Activated T-helper 17 cell treated with anti-CD3 and anti-CD28 coated beads, Interleukin-2, amount 50 U/mL, for 72 hours (primary cell): ENCODE measurements around the gene PHF21A. TPM values are rescaled to one million over a fixed set of nuclear protein-coding genes. Genes with fewer than 3 reads are reported as not detected.

ENCODE experiments used
- ATAC-seq: fragments of 150-1000 bp; cut with Tn5 transposase; replicated peaks from 2 replicates; pipeline ENCODE4 v1.10.0; 2021; ENCODE audit warnings: mild to moderate bottlenecking, moderate library complexity
- H3K27ac Mint-ChIP-seq: one replicate; pipeline ENCODE4 v1.8.0; 2022; ENCODE audit warnings: mixed read lengths
- H3K27me3 Mint-ChIP-seq: one replicate; pipeline ENCODE4 v1.8.0; 2022; ENCODE audit warnings: mixed read lengths
- H3K36me3 Mint-ChIP-seq: one replicate; pipeline ENCODE4 v1.8.0; 2022; ENCODE audit warnings: low read depth, mild to moderate bottlenecking, mixed read lengths
- H3K4me1 Mint-ChIP-seq: one replicate; pipeline ENCODE4 v1.8.0; 2022; ENCODE audit warnings: mixed read lengths
- H3K4me3 Mint-ChIP-seq: one replicate; pipeline ENCODE4 v1.8.0; 2022; ENCODE audit warnings: mild to moderate bottlenecking, mixed read lengths
- H3K9me3 Mint-ChIP-seq: one replicate; pipeline ENCODE4 v1.8.0; 2022; ENCODE audit warnings: mixed read lengths
- total RNA-seq, 2 donors: library from RNA; stranded (reverse); gene quantifications; one replicate each; pipeline ENCODE4 v1.2.3, GENCODE V29; 2022

PHF21A gene
- total RNA-seq, 2 donors from 2014 or later = 33.5 to 91.7 TPM

DNA sequence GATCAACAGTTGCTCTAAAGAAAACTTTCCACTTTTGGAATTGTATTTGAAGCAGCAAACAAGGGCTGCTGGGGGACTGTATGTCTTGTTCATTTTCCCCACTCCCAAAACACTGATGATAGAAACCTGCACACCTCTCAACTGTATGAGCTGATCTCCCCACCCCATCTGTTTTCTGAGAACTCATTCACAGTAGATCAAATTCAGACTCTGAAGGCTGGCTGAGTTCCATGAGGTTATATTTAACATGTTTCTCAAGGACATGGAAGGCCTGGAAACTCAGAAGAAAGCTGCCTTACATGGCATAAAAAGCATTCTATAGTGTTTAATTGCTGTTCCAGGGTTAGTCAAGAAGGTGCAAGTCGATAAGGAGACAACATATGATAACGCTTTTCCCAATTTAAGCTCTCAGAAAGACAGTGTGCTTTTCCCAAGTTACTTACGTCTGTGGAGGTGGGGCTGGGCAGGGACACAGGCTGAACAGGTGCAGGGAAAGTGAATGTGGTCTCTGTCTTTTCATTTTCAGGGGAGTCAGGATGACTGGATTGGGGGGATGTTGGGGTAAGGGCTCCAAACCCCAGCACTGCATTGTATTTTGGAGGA lies 175.8 kb downstream of the PHF21A start:
- Mint-ChIP-seq H3K27me3 (no peaks in the 10 kb centered on the region), H3K4me3 (no peak overlapping the region), H3K4me1 (peaks cover 6% of the 10 kb centered on the region), H3K27ac (no peak overlapping the region), H3K36me3 (peaks cover 97% of the 10 kb centered on the region), H3K9me3 (no peaks in the 10 kb centered on the region)
- no peak for ATAC-seq

DNA sequence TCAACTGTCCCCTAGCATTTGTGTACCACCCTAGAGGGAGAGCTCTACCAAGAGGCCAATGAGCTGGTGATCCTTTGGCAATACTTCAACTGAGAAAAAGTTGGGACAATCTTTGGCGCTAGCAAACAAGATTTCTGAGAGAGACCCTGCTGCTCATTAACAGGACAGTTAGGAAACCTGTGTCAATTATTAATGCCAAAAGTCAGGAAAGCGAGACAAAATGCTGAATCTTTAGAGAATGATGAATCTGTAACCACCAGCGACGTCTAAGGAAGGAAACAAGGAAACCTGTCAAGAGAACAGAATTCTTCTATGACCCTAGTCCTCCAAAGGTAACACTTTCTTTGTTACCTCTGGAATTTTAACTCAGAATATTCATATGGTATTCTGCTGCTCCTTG lies 178.9 kb downstream of the PHF21A start:
- Mint-ChIP-seq H3K36me3 (peaks cover 90% of the 10 kb centered on the region), H3K27me3 (no peaks in the 10 kb centered on the region), H3K27ac (peak overlapping the region; percentile 73), H3K9me3 (no peaks in the 10 kb centered on the region), H3K4me1 (peaks cover 6% of the 10 kb centered on the region), H3K4me3 (no peak overlapping the region)
- ATAC-seq = no peak

DNA sequence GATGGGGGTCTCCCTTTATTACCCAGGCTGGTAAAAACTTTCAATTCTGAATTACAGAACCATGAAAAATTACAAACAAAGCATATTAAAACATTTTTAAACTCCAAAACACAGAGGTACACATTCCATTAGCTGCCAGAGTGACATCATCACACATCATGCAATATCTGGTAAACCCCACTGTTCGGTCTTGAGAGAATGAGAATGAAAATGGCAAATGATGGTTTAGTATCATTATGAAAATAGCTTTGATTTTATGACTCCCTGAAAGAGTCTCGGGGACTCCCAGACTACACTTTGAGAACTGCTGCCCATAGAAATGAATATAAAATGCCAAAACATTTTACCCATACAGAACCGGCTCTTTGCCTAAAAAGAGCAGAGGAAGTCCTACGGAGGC lies 180.0 kb downstream of the PHF21A start:
- no peaks in the 10 kb centered on the region for H3K9me3 Mint-ChIP-seq
- no peak overlapping the region for H3K4me3 Mint-ChIP-seq
- ATAC-seq = peak; percentile 72
- peak overlapping the region; percentile 73 for H3K27ac Mint-ChIP-seq
- peaks cover 6% of the 10 kb centered on the region for H3K4me1 Mint-ChIP-seq
- H3K36me3 Mint-ChIP-seq = peaks cover 88% of the 10 kb centered on the region
- no peaks in the 10 kb centered on the region for H3K27me3 Mint-ChIP-seq

DNA sequence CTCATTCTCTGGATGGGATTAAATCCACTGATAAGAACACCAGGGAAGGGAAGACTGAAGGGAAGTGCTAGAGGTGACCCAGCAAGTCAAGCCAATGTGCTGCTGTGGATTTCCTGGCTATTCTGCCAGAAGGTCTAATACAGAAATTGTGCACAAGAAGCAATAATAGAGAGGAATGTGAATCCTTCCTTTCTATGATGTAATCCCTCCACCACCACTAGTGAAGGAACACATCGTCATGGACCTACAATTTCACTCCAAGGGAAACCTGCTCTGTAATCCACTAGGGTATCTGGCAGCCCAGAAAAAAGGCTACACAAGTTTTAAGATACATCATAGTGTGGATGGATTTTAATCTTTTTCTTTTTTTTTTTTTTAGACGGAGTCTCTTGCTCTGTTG lies 181.4 kb downstream of the PHF21A start:
- H3K27ac Mint-ChIP-seq = no peak overlapping the region
- no peaks in the 10 kb centered on the region for H3K27me3 Mint-ChIP-seq
- H3K4me3 Mint-ChIP-seq = no peak overlapping the region
- ATAC-seq = no peak
- peaks cover 6% of the 10 kb centered on the region for H3K4me1 Mint-ChIP-seq
- H3K9me3 Mint-ChIP-seq = no peaks in the 10 kb centered on the region
- peaks cover 86% of the 10 kb centered on the region for H3K36me3 Mint-ChIP-seq

DNA sequence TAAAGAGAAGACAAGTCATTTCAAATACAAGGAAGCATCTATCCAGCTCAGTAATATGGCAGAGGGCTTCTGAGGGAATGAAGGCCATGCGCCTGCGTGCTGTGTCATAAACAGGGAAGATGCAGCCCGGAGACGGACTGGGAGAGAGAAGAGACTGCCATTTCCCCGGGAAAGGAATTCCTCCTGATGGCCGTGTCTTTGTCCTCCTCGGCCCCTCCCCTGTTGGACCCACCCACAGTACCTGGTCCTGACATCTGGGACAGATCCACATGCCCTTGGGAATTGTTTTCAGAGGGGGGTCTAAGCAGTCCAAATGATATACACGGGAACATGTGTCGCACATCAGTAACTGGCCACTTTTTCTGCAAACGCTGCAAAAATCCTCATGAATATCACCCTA lies 183.3 kb downstream of the PHF21A start:
- H3K36me3 Mint-ChIP-seq = peaks cover 83% of the 10 kb centered on the region
- no peaks in the 10 kb centered on the region for H3K9me3 Mint-ChIP-seq
- no peak overlapping the region for H3K4me3 Mint-ChIP-seq
- peaks cover 6% of the 10 kb centered on the region for H3K4me1 Mint-ChIP-seq
- H3K27me3 Mint-ChIP-seq = no peaks in the 10 kb centered on the region
- ATAC-seq = no peak
- H3K27ac Mint-ChIP-seq = no peak overlapping the region

DNA sequence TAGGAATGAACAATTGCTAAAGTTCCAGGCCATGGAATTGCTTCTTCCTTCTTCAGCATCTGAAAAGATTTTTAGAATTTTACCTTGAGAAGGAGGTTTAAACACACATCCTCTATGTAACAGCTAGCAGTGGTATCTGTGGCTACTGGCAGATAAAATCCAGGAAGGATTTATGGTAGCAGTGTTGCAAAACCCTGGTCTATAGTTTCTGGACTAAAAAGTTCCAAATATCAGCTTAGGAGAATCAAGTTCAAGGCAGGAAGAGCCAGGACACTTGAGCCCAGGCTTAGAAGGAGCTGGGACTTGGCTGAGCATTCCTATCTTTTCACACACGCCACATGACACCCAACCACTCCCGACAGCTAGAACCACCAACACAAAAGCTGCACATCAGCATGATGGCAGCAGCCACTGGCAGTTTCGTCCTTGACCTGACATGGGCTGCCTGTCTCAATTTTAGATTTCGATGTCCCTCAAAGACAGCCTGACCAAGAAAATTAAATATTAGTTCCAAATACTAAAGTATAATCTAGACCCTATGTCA lies 184.7 kb downstream of the PHF21A start:
- Mint-ChIP-seq H3K4me1 (peaks cover 3% of the 10 kb centered on the region), H3K36me3 (peaks cover 81% of the 10 kb centered on the region), H3K4me3 (no peak overlapping the region), H3K27me3 (no peaks in the 10 kb centered on the region), H3K27ac (no peak overlapping the region), H3K9me3 (no peaks in the 10 kb centered on the region)
- no peak for ATAC-seq

DNA sequence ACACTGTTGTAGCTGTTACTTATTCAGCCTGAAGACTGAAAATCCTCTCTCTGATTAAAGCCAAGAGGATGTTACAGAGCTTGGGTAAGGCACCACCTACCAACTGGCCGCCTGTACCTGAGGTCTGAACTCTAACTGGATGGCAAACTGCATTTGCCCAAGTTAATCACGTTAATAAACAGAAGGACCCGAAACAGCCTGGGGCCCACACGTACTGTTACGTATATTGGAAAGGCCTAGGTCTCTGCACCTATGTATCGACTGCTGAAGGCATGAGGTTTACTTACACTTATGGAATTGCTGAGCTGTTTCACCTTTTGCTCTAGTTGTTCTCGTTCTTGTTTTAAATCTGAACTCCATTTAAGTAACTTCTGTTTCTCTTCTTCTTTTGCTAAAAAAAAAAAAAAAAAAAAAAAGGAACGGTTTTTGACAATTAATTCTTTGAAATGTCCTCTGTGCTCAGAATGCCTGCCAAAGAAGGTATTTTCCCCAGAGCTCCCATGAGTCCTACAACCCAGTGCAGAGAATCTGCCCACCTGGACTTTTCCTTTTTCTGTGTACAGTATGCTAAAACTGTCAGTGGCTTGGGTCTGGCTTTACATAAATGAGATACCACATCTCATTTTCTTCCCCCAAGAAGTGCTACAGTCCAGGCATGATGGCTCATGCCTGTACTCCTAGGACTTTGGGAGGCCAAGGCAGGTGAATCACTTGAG lies 185.7 kb downstream of the PHF21A start:
- no peak for ATAC-seq
- no peaks in the 10 kb centered on the region for H3K9me3 Mint-ChIP-seq

DNA sequence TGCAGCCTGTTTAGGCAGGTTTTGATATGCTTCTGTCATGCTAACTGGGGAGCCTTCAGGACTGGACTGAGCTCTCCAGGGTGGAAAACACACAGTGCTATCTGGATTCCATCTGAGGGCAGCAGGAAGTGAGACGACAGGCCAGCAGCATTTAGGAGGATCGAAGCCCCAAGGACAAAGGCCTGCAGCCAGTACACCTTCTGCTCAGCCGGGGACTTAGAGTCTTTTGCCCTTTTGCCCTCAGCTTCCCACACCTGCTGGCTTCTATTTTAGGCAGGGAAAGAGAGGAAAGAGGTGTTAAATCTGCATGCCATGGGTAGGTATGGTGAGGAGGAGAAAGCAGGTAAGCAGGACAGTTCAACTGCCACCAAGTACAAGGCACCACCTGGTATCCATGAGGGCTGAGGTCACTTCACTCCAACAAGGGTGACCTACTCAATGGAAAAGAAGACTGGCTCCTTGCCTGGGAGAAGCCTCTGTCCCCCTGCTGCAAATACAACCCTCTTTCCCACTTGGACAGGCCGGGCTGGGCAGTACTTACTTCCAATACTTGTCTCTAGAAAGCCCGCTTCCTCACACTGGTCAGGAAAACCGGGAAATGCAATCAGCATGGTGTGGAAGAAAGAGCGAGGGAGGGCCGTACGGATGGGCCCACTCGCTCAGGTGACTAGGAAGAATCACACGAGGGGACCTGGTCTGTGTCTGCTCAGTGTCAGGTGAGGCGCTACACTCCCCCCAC lies 186.5 kb downstream of the PHF21A start:
- Mint-ChIP-seq H3K36me3 (peaks cover 74% of the 10 kb centered on the region), H3K27me3 (no peaks in the 10 kb centered on the region), H3K27ac (no peak overlapping the region), H3K9me3 (no peaks in the 10 kb centered on the region), H3K4me1 (peaks cover 18% of the 10 kb centered on the region), H3K4me3 (no peak overlapping the region)
- no peak for ATAC-seq

More for the DNA sequence above, 185.7 kb downstream of the PHF21A start:
- Mint-ChIP-seq H3K27me3 (no peaks in the 10 kb centered on the region), H3K4me3 (no peak overlapping the region), H3K4me1 (peaks cover 11% of the 10 kb centered on the region), H3K36me3 (peaks cover 76% of the 10 kb centered on the region), H3K27ac (no peak overlapping the region)

DNA sequence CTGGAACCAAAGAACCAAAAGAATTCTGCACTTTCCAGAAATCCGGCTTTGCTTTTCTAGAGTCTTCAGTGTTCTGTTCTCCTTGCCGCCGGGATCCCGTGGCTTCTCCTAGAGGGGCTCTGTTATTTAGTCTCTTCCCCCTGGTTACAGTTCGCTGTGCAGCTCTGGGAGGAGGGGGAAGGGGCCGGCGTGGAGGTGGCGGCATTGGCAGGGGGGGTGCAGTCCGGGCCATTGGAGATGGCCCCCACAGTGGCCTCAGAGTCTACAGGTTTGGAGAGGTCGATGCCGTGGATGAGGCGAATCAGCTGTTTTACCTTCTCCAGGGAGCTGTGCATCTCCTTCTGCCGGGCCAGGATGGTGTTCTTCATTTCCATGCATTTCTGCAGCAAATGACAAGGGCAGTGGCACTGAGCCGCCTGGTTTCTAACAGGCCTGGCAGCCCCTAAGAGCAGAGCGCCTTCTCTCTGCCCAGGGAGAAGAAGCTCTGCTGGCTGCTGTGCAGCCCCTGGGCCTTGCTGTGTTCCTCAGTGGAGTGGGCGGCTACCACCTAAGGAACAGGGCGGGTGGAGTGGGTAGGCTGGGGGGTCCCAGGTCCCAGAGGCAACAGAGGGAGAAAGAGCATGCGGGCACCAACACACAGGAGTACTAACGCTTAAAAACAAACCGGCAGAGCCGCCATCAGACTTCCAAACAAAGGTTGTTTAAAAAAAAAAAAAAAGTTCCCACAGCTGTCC lies 187.2 kb downstream of the PHF21A start:
- H3K4me1 Mint-ChIP-seq = peaks cover 19% of the 10 kb centered on the region
- no peak overlapping the region for H3K4me3 Mint-ChIP-seq
- no peaks in the 10 kb centered on the region for H3K27me3 Mint-ChIP-seq
- peaks cover 67% of the 10 kb centered on the region for H3K36me3 Mint-ChIP-seq
- ATAC-seq = no peak
- no peaks in the 10 kb centered on the region for H3K9me3 Mint-ChIP-seq
- H3K27ac Mint-ChIP-seq = no peak overlapping the region

DNA sequence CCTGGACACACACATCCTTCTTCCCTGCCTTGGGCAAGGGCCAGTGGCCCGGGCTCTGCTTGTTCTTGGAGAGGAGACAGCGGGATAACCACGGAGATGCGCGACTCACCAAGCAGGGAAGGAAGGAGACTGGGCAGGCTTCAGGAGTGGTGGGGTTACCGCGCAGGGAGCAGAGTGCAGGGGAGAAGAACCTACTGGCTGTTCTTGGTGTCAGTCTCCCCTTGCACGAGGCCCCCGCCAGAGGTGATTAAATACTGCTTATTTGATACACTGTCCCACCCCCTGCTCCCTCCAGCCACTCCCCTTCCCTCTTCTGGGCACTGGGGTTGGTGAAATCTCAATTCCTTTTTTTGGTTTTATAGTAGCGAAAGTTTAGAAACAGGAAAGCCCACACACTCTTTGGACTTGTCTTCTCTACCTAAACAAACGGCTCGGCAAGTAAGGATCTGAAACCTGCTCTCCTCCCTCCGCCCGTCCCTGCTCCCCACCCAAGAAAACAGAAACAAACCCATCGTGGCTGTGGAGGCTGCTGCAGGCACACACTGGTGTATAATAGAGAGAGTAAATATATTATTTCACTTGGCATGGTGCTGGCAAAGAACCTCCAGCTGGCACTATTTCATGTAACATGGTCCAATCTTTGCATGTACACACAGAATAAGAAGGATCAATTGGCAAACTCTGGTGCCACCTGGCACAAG lies 188.0 kb downstream of the PHF21A start:
- Mint-ChIP-seq H3K27ac (peak overlapping the region; percentile 28), H3K27me3 (no peaks in the 10 kb centered on the region), H3K36me3 (peaks cover 60% of the 10 kb centered on the region), H3K4me3 (no peak overlapping the region), H3K9me3 (no peaks in the 10 kb centered on the region), H3K4me1 (peaks cover 19% of the 10 kb centered on the region)
- no peak for ATAC-seq

DNA sequence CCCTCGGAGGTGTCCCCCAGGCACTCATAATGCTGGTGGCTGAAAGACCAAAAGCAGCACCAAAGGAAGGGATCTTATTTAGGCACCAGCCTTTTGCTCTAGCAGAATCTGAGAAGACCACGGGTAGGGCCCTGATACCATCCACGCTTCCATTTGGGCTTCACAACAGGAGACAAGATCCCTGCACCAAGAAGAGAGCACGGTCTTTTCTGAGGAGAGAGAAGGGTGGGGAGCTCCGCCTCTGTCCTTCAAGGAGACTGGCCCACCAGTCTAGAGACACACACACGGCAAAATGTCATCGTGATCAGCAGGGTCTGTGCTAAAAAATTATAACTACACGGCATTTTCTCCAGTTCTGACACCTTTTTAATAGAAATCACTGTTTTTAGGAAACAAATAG lies 189.0 kb downstream of the PHF21A start:
- Mint-ChIP-seq H3K9me3 (no peaks in the 10 kb centered on the region), H3K27ac (peak overlapping the region; percentile 28), H3K4me3 (no peak overlapping the region), H3K36me3 (peaks cover 52% of the 10 kb centered on the region), H3K27me3 (no peaks in the 10 kb centered on the region), H3K4me1 (peaks cover 19% of the 10 kb centered on the region)
- ATAC-seq = no peak

DNA sequence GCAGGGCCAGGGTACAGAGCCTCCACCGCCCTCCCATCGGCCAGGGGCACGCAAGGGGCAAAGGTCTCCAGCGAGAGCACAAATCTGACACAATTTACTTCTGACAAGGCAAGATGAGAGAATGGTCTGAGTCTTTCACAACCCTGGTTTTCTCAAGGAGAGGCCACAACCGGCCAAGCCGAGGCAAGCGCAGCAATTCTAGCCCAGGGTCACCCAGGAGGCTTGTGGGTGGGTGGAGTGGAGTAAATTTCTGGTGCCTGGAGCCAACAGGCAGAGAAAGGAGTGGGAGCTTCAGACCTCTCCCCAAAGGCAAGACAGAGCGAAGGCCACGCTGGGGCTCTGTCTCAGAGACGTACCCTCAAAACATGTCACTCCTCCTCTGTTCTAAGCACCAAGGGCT lies 189.5 kb downstream of the PHF21A start:
- Mint-ChIP-seq H3K36me3 (peaks cover 48% of the 10 kb centered on the region), H3K4me3 (no peak overlapping the region), H3K27me3 (no peaks in the 10 kb centered on the region), H3K9me3 (no peaks in the 10 kb centered on the region), H3K4me1 (peaks cover 19% of the 10 kb centered on the region), H3K27ac (peak overlapping the region; percentile 29)
- no peak for ATAC-seq

DNA sequence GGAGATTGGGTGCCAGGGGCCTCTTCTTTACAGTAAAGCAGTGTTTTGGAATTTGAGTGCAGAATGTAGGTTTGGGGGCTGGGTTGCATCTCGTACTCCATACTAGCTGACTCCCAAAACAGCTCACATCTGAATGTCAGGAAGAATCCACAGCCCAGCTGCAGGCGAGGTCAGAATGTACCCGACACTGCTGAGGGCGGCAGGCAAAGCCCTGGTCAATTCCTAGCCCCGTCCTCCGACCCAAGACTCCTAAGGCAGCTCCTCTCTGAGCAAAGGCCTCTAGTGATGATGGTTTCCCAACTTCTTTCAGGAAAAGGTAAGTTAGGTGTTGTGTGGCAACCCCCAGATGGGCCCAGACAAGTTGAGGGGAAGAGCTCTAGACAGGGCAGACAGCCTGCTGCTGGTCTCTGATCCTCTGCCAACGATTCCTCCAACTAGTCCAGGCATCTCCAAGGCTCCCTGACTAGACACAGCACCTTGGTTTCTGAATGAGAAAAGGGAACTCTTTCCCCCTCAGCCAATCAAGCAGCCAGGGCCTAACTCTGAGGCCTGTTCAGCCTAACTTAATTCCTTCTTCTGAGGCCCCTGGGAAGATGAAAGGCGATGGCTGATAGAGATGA lies 190.2 kb downstream of the PHF21A start:
- peak overlapping the region; percentile 29 for H3K27ac Mint-ChIP-seq
- no peaks in the 10 kb centered on the region for H3K9me3 Mint-ChIP-seq
- peak overlapping the region; percentile 67 for H3K4me3 Mint-ChIP-seq
- H3K36me3 Mint-ChIP-seq = peaks cover 42% of the 10 kb centered on the region
- no peaks in the 10 kb centered on the region for H3K27me3 Mint-ChIP-seq
- peaks cover 19% of the 10 kb centered on the region for H3K4me1 Mint-ChIP-seq
- no peak for ATAC-seq
